HuH-7.5 (cell line): ENCODE data around the gene ZDHHC20.

Experiments
- DNase-seq: peaks from one replicate; pipeline ENCODE4 v3.0.0; 2011; ENCODE audit warnings: low spot score

Gene ZDHHC20

DNA sequence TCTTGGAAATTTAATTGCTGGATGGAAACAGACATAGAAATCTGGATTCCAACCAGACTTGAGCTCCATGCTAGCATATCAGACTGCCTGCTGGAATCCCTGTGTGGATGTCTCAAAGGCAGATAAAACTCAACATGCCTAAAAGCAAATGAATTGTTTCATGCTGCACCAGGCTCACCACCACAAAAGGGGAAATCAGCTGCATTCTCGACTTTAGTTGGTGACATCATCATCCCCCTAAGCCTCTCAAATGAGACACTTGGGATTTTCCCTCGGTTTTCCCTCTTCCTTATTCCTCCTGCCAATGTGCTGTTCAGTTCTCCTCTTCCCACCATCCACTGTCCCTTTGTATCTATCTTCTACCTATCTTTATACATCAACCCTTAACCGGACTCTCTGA lies 134.3 kb downstream of the ZDHHC20 start:
- no peak for DNase-seq

DNA sequence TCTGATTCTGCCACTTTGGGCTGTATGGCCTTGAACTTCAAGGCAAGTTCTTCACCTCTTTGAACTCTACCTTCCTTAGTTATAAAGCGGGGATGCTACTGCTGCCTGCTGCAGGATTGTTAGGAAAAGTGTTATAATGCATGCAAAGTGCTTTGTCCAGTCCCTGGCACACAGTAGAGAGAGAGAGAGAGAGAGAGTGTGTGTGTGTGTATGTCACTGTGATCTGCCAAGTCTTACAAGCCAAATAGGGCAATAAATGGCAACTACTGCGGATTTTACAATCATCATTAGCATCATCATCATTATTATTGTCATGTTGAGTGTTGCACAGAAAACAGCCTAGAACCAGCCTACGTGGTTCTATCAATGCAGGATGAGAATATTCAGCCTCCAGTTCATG lies 136.1 kb downstream of the ZDHHC20 start:
- no peak for DNase-seq
